ENCODE results near the gene CSNK2A2. TPM values are rescaled to one million over a fixed set of nuclear protein-coding genes. Genes with fewer than 3 reads are reported as not detected.
A peak's percentile ranks its signal among the peaks of the same experiment; 100 is the strongest.

The CSNK2A2 gene
- total RNA-seq, 6 experiments from 2014 or later: 24.4 to 29.5 (median 26.8) TPM

DNA sequence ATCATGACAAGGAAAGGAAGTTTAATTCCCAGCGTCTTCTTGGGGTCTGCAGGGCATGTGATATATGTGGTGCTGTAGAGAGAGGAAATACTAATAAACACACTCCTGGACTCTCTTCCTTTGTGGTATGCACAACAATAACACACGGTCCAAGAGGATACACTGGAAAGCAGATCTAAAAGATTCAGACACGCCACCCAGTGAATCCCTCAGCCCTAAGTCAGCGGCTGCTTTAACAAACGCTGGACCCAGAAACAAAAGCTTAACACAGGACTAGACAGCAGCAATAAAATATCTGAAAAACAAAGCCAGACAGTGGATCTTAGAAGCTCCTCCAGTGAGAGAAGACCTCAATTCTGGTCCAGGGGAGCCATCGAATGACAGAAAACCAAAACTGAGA, 81.8 kb downstream of the CSNK2A2 start:
- Histone ChIP-seq H3K36me3 (peaks cover 0 to 39% (median 26%) of the 10 kb centered on the region in 4 donors), H3K4me3 (no peak overlapping the region), H3K27me3 (no peaks in the 10 kb centered on the region), H3K27ac (no peak overlapping the region), H3K4me1 (peaks cover 0 to 30% (median 16%) of the 10 kb centered on the region in 4 donors), H3K9me3 (no peaks in the 10 kb centered on the region)
- DNase-seq: no peak
- WGBS (ENCODE audit: insufficient coverage, low coverage, low lambda C conversion rate, missing lambda C conversion rate): 72% methylated on average over 6 of the region's 6 CpGs
- intact Hi-C loops (cut with DNase I): loop anchor here in 1 of 2 donors (5.0 kb wide), 1 partner anchor 94 kb away; no protein-coding TSS in a partner anchor
- ATAC-seq: peak in 2 of 4 donors; percentile 6 to 19
- TF ChIP-seq POLR2A (IDR thresholded peaks at IDR 0.05): no peak
- TF ChIP-seq, protein P1, sequence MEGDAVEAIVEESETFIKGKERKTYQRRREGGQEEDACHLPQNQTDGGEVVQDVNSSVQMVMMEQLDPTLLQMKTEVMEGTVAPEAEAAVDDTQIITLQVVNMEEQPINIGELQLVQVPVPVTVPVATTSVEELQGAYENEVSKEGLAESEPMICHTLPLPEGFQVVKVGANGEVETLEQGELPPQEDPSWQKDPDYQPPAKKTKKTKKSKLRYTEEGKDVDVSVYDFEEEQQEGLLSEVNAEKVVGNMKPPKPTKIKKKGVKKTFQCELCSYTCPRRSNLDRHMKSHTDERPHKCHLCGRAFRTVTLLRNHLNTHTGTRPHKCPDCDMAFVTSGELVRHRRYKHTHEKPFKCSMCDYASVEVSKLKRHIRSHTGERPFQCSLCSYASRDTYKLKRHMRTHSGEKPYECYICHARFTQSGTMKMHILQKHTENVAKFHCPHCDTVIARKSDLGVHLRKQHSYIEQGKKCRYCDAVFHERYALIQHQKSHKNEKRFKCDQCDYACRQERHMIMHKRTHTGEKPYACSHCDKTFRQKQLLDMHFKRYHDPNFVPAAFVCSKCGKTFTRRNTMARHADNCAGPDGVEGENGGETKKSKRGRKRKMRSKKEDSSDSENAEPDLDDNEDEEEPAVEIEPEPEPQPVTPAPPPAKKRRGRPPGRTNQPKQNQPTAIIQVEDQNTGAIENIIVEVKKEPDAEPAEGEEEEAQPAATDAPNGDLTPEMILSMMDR (IDR thresholded peaks at IDR 0.05): no peak

DNA sequence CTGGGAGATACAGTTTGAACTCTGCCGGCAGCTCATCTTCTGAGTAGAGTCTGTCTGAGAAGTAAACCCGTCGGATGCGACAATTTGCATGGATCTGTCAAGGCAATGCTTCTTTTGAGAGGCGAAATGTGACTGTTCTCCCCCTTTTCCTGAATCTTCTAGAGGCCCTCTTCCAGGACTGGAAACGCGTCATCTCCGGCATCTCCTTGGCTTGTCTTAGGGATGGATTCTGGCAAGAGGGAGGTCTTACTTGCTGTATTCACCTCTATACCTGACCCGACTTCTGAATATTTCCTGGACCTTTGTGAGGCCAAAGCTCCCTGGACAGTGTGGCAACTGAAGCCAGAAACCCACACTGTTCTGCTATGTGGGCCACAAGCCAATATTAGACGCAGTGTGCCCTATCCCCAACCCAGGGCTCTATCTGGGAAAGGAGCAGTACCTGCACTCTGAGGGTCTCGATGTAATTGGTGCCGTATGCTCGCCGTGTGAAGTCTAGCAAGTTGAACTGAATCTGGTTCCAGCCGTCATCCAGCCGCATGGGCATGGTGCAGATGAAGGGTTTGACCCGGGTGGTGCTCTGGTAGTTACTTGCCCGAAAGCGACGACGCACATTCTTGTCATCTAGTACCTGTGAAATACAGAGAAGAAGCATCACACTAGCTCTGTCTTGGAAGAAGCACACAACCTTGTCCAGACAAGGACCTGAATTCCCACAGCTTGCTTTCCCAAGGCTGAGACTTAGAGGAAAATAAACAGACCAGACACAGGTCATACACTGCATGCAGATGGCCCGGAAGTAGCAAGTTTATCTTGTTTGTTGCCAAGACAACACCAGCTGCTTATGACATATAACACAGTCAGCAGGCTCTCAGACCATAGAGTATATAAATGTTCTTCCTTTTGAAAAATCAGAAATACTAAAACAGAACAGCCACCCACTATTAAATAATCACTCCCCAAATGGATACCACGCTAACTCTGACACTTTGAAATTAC, 82.8 kb downstream of the CSNK2A2 start:
- ATAC-seq: peak; percentile 50 to 65 (median 59)
- 70% methylated on average over 11 of the region's 23 CpGs for WGBS (ENCODE audit: insufficient coverage, low coverage, low lambda C conversion rate, missing lambda C conversion rate)
- no peak for TF ChIP-seq POLR2A (IDR thresholded peaks at IDR 0.05)
- TF ChIP-seq, protein P1 (IDR thresholded peaks at IDR 0.05): no peak

DNA sequence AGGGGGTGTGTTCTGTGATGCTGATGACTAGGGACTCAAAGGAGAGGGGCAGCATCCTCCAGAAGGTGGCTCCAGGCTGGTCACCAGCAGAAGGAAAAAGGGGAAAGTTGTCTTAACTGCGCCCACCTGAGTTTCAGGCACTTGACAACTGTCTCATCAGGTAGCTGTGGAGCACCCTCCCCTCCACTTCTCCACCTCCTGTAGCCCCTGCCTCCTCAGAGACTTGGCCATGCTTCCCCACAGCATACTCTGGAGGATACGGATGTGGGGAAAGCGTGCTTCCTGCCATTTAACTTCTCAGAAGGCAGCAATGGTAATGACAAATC, 86.6 kb downstream of the CSNK2A2 start:
- TF ChIP-seq, protein P1 (IDR thresholded peaks at IDR 0.05): no peak
- no peak for TF ChIP-seq POLR2A (IDR thresholded peaks at IDR 0.05)
- no peaks in the 10 kb centered on the region for H3K9me3 ChIP-seq
- WGBS (ENCODE audit: insufficient coverage, low coverage, low lambda C conversion rate, missing lambda C conversion rate): 100% methylated on average over 2 of the region's 3 CpGs
- H3K36me3 ChIP-seq: peaks cover 0 to 36% (median 24%) of the 10 kb centered on the region in 4 donors
- DNase-seq (no peak), ATAC-seq (peak in 2 of 4 donors; percentile 3 to 15)
- H3K4me3 ChIP-seq: no peak overlapping the region
- no peaks in the 10 kb centered on the region for H3K4me1 ChIP-seq
- no peak overlapping the region for H3K27ac ChIP-seq
- H3K27me3 ChIP-seq: no peaks in the 10 kb centered on the region
- intact Hi-C loops (cut with DNase I): no loop called here

More for the DNA sequence above, 82.8 kb downstream of the CSNK2A2 start:
- peaks cover 0 to 39% (median 26%) of the 10 kb centered on the region in 4 donors for H3K36me3 ChIP-seq
- H3K4me3 ChIP-seq: no peak overlapping the region
- H3K9me3 ChIP-seq: no peaks in the 10 kb centered on the region
- H3K4me1 ChIP-seq: peaks cover 0 to 21% (median 11%) of the 10 kb centered on the region in 4 donors
- peak overlapping the region in 1 of 3 donors; percentile 8 for H3K27ac ChIP-seq
- intact Hi-C loops (cut with DNase I): loop anchor here in 1 of 2 donors (5.0 kb wide), 1 partner anchor 93 kb away; no protein-coding TSS in a partner anchor
- H3K27me3 ChIP-seq: no peaks in the 10 kb centered on the region
- DNase-seq: no peak

GRCh38 chr16:58110571-58111301, 87.2 kb downstream of the CSNK2A2 start:
- 58% methylated on average over 9 of the region's 12 CpGs for WGBS (ENCODE audit: insufficient coverage, low coverage, low lambda C conversion rate, missing lambda C conversion rate)
- intact Hi-C loops (cut with DNase I): no loop called here
- peak in 1 of 4 donors; percentile 28 for ATAC-seq

More at GRCh38 chr16:58110571-58111301, 87.2 kb downstream of the CSNK2A2 start:
- no peak overlapping the region for H3K4me3 ChIP-seq
- no peak overlapping the region for H3K27ac ChIP-seq
- peak in 1 of 3 donors; percentile 43 for DNase-seq
- no peaks in the 10 kb centered on the region for H3K27me3 ChIP-seq
- H3K4me1 ChIP-seq: no peaks in the 10 kb centered on the region
- H3K9me3 ChIP-seq: no peaks in the 10 kb centered on the region
- TF ChIP-seq, protein P1 (IDR thresholded peaks at IDR 0.05): no peak
- no peak for TF ChIP-seq POLR2A (IDR thresholded peaks at IDR 0.05)
- peaks cover 0 to 31% (median 19%) of the 10 kb centered on the region in 4 donors for H3K36me3 ChIP-seq

Data from right lobe of liver (tissue), 6 donors.